Effector CD8-positive, alpha-beta T cell (primary cell): ENCODE data around the gene SLC22A7.
"Not testable (repeated sequence)": the region's sequence is repeated elsewhere in the genome, so short reads cannot be mapped to it uniquely, and the experiment has no call there.

Experiments used
- DNase-seq: peaks from one replicate; lab custom pipeline; 2025; lab: John Stamatoyannopoulos, UW

The SLC22A7 gene

GRCh38 chr6:43339168-43339567 is 41.1 kb downstream of the SLC22A7 start:
- no peak for DNase-seq

GRCh38 chr6:43346243-43346642 is 48.2 kb downstream of the SLC22A7 start:
- DNase-seq: not testable (repeated sequence)

GRCh38 chr6:43347021-43347420 is 49.0 kb downstream of the SLC22A7 start:
- no peak for DNase-seq

- no peak for DNase-seq
These were observed 49.4 kb downstream of the SLC22A7 start for GRCh38 chr6:43347444-43347843.

GRCh38 chr6:43351951-43352350 is 53.9 kb downstream of the SLC22A7 start:
- not testable (repeated sequence) for DNase-seq
